HepG2 (cell line): ENCODE results near the gene PRR12. TPM values are rescaled to one million over a fixed set of nuclear protein-coding genes. Genes with fewer than 3 reads are reported as not detected.

Source experiments
- ERF ChIP-seq: IDR thresholded peaks from 2 replicates; pipeline ENCODE4 v1.6.1; 2018; ENCODE audit warnings: missing biosample characterization, missing genetic modification reagents
- HES4 ChIP-seq: sonication (generic); formaldehyde crosslinking; IDR thresholded peaks from 2 replicates; pipeline ENCODE4 v1.9.0; 2021; ENCODE audit warnings: mild to moderate bottlenecking, missing genetic modification reagents, borderline replicate concordance
- HOXA3 ChIP-seq: sonication (generic); formaldehyde crosslinking; IDR thresholded peaks from 2 replicates; pipeline ENCODE4 v1.5.0; 2020; ENCODE audit warnings: missing genetic modification reagents
- NAIF1 ChIP-seq: sonication (generic); formaldehyde crosslinking; IDR thresholded peaks from 2 replicates; pipeline ENCODE4 v1.5.0; 2020; ENCODE audit warnings: mild to moderate bottlenecking, missing genetic modification reagents, borderline replicate concordance
- ONECUT2 ChIP-seq: sonication (generic); formaldehyde crosslinking; IDR thresholded peaks from 2 replicates; pipeline ENCODE4 v1.4.0; 2020; ENCODE audit warnings: missing genetic modification reagents
- SP1 ChIP-seq, 2 experiments: fragments of 450-650 bp in 1 of 2; sonication (generic) in 1 of 2; formaldehyde crosslinking in 1 of 2; IDR thresholded peaks; 2 replicates each; pipeline versions ENCODE4 v1.4.0 to v1.6.1; 2016 to 2020; ENCODE audit warnings: missing genetic modification reagents in 1 of 2
- ZNF546 ChIP-seq: sonication (generic); formaldehyde crosslinking; conservative IDR thresholded peaks from 2 replicates; pipeline ENCODE4 v1.8.1; 2023; ENCODE audit warnings: mild to moderate bottlenecking, missing genetic modification reagents
- ZNF570 ChIP-seq: sonication (generic); formaldehyde crosslinking; IDR thresholded peaks from 2 replicates; pipeline ENCODE4 v1.4.0; 2020; ENCODE audit warnings: mild to moderate bottlenecking, missing genetic modification reagents, borderline replicate concordance
- ZNF746 ChIP-seq: sonication (generic); formaldehyde crosslinking; IDR thresholded peaks from 2 replicates; pipeline ENCODE4 v1.8.0; 2022; ENCODE audit warnings: mild to moderate bottlenecking, missing genetic modification reagents
- polyA plus RNA-seq, 8 experiments: library from polyadenylated mRNA; depleted of rRNA in 3 of 8; stranded (reverse) in 7 of 8; unstranded in 1 of 8; fragments of >200 nt; fragmentation: Illumina TruSeq in 4 of 8; extraction: Trizol in 4 of 8; gene quantifications; 2 replicates each; pipeline versions ENCODE4 v1.2.1 to v1.2.3, GENCODE V29; 2011 to 2016; ENCODE audit warnings: low read depth in 4 of 8, missing spikeins in 1 of 8, mixed read lengths in 1 of 8; ENCODE audit not compliant: insufficient read depth in 1 of 8
- total RNA-seq, 5 experiments: library from RNA; depleted of rRNA; stranded (reverse); fragments of >200 nt; fragmentation: Illumina TruSeq; extraction: Trizol; gene quantifications; 2 replicates each; pipeline ENCODE4 v1.2.3, GENCODE V29; 2016; ENCODE audit warnings: low read depth in 1 of 5
- TF ChIP-seq, protein P1 (sequence below): sonication (generic); formaldehyde crosslinking; IDR thresholded peaks from 2 replicates; pipeline ENCODE4 v1.4.0; 2020; ENCODE audit warnings: low read depth, missing genetic modification reagents
- TF ChIP-seq, protein P2 (sequence below): IDR thresholded peaks from 2 replicates; pipeline ENCODE4 v1.6.1; 2012; ENCODE audit warnings: low read depth, low read length, improper control_type of control experiment
- TF ChIP-seq, protein P3 (sequence below): sonication (generic); formaldehyde crosslinking; IDR thresholded peaks from one replicate; pipeline ENCODE4 v1.5.1; 2020; ENCODE audit warnings: mild to moderate bottlenecking, missing genetic modification reagents; ENCODE audit errors: not compliant biosample characterization

The PRR12 gene
- total and polyA plus RNA-seq, 2 of the 13 experiments (the other 11 are each of a cell fraction or from before 2014, with no cell fraction given): 0.62 to 1.5 TPM

DNA sequence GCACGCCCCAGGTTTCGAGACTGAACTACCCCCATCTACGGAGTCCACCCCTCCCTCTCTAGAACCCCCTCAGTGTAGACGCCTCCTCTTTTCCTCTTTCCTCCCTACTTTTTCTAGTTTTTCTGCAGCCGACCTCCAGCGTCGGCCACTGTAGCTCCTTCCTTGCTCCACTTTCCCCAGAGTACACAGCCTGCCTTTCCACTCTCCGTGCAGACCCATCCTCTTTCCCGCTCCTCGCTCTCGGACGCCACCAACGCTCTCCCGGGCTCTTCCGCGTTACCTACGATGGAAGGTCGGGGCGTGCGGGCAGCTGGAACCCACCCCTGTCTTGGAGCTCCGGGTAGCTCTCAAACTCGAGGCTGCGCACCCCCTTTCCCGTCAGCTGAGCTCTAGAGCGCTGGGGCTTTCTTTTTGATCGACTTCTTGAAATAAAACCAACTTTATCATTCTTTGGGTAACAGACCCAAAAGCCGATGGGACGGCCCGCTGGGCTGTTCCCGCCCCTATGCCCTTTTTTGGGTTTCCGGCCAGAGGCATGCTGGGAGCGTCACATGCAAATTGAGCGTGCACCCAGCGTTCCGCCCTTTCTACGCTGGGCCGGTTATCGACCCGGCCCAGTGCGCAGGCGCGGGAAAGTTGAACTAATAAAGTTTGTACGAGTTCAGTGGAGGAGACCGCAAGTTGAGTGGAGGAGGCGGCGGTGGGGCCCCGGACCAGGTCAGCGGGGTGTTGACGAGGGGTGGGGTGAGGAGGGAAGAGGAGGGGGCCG is 74.6 kb downstream of the PRR12 start, which contains the start of the genes BCL2L12 and IRF3 (continued):
- TF ChIP-seq, protein P1, sequence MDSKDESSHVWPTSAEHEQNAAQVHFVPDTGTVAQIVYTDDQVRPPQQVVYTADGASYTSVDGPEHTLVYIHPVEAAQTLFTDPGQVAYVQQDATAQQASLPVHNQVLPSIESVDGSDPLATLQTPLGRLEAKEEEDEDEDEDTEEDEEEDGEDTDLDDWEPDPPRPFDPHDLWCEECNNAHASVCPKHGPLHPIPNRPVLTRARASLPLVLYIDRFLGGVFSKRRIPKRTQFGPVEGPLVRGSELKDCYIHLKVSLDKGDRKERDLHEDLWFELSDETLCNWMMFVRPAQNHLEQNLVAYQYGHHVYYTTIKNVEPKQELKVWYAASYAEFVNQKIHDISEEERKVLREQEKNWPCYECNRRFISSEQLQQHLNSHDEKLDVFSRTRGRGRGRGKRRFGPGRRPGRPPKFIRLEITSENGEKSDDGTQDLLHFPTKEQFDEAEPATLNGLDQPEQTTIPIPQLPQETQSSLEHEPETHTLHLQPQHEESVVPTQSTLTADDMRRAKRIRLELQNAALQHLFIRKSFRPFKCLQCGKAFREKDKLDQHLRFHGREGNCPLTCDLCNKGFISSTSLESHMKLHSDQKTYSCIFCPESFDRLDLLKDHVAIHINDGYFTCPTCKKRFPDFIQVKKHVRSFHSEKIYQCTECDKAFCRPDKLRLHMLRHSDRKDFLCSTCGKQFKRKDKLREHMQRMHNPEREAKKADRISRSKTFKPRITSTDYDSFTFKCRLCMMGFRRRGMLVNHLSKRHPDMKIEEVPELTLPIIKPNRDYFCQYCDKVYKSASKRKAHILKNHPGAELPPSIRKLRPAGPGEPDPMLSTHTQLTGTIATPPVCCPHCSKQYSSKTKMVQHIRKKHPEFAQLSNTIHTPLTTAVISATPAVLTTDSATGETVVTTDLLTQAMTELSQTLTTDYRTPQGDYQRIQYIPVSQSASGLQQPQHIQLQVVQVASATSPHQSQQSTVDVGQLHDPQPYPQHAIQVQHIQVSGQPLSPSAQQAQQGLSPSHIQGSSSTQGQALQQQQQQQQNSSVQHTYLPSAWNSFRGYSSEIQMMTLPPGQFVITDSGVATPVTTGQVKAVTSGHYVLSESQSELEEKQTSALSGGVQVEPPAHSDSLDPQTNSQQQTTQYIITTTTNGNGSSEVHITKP (CRISPR knock-in tag): peak; percentile 86
- peak; percentile 25; the same call in 1 of the 2 replicates for TF ChIP-seq NAIF1
- TF ChIP-seq, protein P2, sequence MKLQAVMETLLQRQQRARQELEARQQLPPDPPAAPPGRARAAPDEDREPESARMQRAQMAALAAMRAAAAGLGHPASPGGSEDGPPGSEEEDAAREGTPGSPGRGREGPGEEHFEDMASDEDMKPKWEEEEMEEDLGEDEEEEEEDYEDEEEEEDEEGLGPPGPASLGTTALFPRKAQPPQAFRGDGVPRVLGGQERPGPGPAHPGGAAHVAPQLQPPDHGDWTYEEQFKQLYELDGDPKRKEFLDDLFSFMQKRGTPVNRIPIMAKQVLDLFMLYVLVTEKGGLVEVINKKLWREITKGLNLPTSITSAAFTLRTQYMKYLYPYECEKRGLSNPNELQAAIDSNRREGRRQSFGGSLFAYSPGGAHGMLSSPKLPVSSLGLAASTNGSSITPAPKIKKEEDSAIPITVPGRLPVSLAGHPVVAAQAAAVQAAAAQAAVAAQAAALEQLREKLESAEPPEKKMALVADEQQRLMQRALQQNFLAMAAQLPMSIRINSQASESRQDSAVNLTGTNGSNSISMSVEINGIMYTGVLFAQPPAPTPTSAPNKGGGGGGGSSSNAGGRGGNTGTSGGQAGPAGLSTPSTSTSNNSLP: 0 out of 2 replicates have a peak, but pooled peaks have one; percentile 10
- 0 out of 2 replicates have a peak, but pooled peaks have one; percentile 36 for TF ChIP-seq ZNF546
- TF ChIP-seq SP1 (IDR thresholded peaks at IDR 0.05): no peak
- TF ChIP-seq SP1 (CRISPR knock-in tag; IDR thresholded peaks at IDR 0.05): peak; percentile 71
- peak; percentile 100 for TF ChIP-seq ONECUT2
- 0 out of 2 replicates have a peak, but pooled peaks have one; percentile 38 for TF ChIP-seq ZNF746
- TF ChIP-seq HES4 (CRISPR knock-in tag): 0 out of 2 replicates have a peak, but pooled peaks have one; percentile 37
- TF ChIP-seq HOXA3: peak; percentile 50; the same call in 1 of the 2 replicates
- TF ChIP-seq, protein P3, sequence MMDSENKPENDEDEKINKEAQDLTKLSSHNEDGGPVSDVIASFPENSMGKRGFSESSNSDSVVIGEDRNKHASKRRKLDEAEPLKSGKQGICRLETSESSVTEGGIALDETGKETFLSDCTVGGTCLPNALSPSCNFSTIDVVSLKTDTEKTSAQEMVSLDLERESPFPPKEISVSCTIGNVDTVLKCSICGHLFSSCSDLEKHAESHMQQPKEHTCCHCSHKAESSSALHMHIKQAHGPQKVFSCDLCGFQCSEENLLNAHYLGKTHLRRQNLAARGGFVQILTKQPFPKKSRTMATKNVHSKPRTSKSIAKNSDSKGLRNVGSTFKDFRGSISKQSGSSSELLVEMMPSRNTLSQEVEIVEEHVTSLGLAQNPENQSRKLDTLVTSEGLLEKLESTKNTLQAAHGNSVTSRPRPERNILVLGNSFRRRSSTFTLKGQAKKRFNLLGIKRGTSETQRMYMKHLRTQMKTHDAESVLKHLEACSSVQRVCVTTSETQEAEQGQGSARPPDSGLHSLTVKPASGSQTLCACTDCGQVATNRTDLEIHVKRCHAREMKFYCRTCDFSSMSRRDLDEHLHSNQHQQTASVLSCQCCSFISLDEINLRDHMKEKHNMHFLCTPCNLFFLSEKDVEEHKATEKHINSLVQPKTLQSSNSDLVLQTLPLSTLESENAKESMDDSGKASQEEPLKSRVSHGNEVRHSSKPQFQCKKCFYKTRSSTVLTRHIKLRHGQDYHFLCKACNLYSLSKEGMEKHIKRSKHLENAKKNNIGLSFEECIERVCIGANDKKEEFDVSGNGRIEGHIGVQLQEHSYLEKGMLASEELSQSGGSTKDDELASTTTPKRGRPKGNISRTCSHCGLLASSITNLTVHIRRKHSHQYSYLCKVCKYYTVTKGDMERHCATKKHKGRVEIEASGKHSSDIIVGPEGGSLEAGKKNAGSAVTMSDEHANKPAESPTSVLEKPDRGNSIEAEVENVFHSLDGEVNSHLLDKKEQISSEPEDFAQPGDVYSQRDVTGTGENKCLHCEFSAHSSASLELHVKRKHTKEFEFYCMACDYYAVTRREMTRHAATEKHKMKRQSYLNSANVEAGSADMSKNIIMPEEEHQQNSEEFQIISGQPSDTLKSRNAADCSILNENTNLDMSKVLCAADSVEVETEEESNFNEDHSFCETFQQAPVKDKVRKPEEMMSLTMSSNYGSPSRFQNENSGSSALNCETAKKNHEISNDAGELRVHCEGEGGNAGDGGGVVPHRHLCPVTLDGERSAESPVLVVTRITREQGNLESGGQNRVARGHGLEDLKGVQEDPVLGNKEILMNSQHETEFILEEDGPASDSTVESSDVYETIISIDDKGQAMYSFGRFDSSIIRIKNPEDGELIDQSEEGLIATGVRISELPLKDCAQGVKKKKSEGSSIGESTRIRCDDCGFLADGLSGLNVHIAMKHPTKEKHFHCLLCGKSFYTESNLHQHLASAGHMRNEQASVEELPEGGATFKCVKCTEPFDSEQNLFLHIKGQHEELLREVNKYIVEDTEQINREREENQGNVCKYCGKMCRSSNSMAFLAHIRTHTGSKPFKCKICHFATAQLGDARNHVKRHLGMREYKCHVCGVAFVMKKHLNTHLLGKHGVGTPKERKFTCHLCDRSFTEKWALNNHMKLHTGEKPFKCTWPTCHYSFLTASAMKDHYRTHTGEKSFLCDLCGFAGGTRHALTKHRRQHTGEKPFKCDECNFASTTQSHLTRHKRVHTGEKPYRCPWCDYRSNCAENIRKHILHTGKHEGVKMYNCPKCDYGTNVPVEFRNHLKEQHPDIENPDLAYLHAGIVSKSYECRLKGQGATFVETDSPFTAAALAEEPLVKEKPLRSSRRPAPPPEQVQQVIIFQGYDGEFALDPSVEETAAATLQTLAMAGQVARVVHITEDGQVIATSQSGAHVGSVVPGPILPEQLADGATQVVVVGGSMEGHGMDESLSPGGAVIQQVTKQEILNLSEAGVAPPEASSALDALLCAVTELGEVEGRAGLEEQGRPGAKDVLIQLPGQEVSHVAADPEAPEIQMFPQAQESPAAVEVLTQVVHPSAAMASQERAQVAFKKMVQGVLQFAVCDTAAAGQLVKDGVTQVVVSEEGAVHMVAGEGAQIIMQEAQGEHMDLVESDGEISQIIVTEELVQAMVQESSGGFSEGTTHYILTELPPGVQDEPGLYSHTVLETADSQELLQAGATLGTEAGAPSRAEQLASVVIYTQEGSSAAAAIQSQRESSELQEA: peak; percentile 38
- TF ChIP-seq ZNF570 (CRISPR knock-in tag): no peak; the same call in 1 of the 2 replicates
- peak; percentile 34; the same call in 1 of the 2 replicates for TF ChIP-seq ERF (CRISPR knock-in tag)
